Body of pancreas (tissue), 4 donors: ENCODE data around the gene MAML3.

Experiments used
- CTCF ChIP-seq, 7 experiments: fragments of 450-650 bp in 4 of 7; fragments of 200-600 bp in 3 of 7; sonication (generic) in 3 of 7; IDR thresholded peaks; one replicate each; pipeline ENCODE4 v1.5.1; 2016 to 2019; ENCODE audit warnings: antibody characterized with exemption in 7 of 7
- POLR2A ChIP-seq, 3 donors: fragments of 450-650 bp; IDR thresholded peaks; one replicate each; pipeline ENCODE4 v1.6.1; 2016; ENCODE audit warnings: antibody characterized with exemption in 3 of 3, mild to moderate bottlenecking in 2 of 3

GRCh38 chr4:140127422-140127821 is 26.6 kb downstream of the MAML3 start:
- no peak for TF ChIP-seq CTCF (IDR thresholded peaks at IDR 0.05)
- no peak for TF ChIP-seq POLR2A (IDR thresholded peaks at IDR 0.05)
